ENCODE data around the gene TOP2B.

Gene TOP2B

GRCh38 chr3:25619382-25619781, 45.3 kb downstream of the TOP2B start:
- no peak for DNase-seq (ENCODE audit: low read depth in 4 of 4, low spot score in 1 of 4)

- DNase-seq (ENCODE audit: low read depth in 4 of 4, low spot score in 1 of 4): no peak
Measured at GRCh38 chr3:25618028-25618427, 46.7 kb downstream of the TOP2B start.

GRCh38 chr3:25611193-25611592, 53.5 kb downstream of the TOP2B start:
- no peak for DNase-seq (ENCODE audit: low read depth in 4 of 4, low spot score in 1 of 4)

- no peak for DNase-seq (ENCODE audit: low read depth in 4 of 4, low spot score in 1 of 4)
Measured at GRCh38 chr3:25610779-25611178, 53.9 kb downstream of the TOP2B start.

- no peak for DNase-seq (ENCODE audit: low read depth in 4 of 4, low spot score in 1 of 4)
Measured at GRCh38 chr3:25610167-25610566, 54.5 kb downstream of the TOP2B start.

GRCh38 chr3:25604107-25604805, 60.5 kb downstream of the TOP2B start:
- DNase-seq (ENCODE audit: low read depth in 4 of 4, low spot score in 1 of 4): no peak

- no peak for DNase-seq (ENCODE audit: low read depth in 4 of 4, low spot score in 1 of 4)
Measured at GRCh38 chr3:25603703-25604102, 61.0 kb downstream of the TOP2B start.

GRCh38 chr3:25597535-25598101, 67.1 kb downstream of the TOP2B start:
- DNase-seq (ENCODE audit: low read depth in 4 of 4, low spot score in 1 of 4): no peak

GRCh38 chr3:25594007-25594502, 70.7 kb downstream of the TOP2B start:
- no peak for DNase-seq (ENCODE audit: low read depth in 4 of 4, low spot score in 1 of 4)

- DNase-seq (ENCODE audit: low read depth in 4 of 4, low spot score in 1 of 4): no peak
Measured at GRCh38 chr3:25593001-25593400, 71.7 kb downstream of the TOP2B start.

GRCh38 chr3:25592510-25592968, 72.2 kb downstream of the TOP2B start:
- DNase-seq (ENCODE audit: low read depth in 4 of 4, low spot score in 1 of 4): no peak

GRCh38 chr3:25589783-25590258, 74.9 kb downstream of the TOP2B start:
- DNase-seq (ENCODE audit: low read depth in 4 of 4, low spot score in 1 of 4): no peak

GRCh38 chr3:25589104-25589782, 75.5 kb downstream of the TOP2B start:
- no peak for DNase-seq (ENCODE audit: low read depth in 4 of 4, low spot score in 1 of 4)

- DNase-seq (ENCODE audit: low read depth in 4 of 4, low spot score in 1 of 4): no peak
Measured at GRCh38 chr3:25588441-25589103, 76.1 kb downstream of the TOP2B start.

- DNase-seq (ENCODE audit: low read depth in 4 of 4, low spot score in 1 of 4): no peak
Measured at GRCh38 chr3:25587975-25588374, 76.7 kb downstream of the TOP2B start.

- no peak for DNase-seq (ENCODE audit: low read depth in 4 of 4, low spot score in 1 of 4)
Measured at GRCh38 chr3:25587526-25587925, 77.2 kb downstream of the TOP2B start.

- no peak for DNase-seq (ENCODE audit: low read depth in 4 of 4, low spot score in 1 of 4)
Measured at GRCh38 chr3:25587094-25587493, 77.6 kb downstream of the TOP2B start.

GRCh38 chr3:25586553-25586952, 78.2 kb downstream of the TOP2B start:
- no peak for DNase-seq (ENCODE audit: low read depth in 4 of 4, low spot score in 1 of 4)

- DNase-seq (ENCODE audit: low read depth in 4 of 4, low spot score in 1 of 4): no peak
Measured at GRCh38 chr3:25586167-25586505, 78.6 kb downstream of the TOP2B start.

GRCh38 chr3:25585361-25586166, 79.1 kb downstream of the TOP2B start:
- no peak for DNase-seq (ENCODE audit: low read depth in 4 of 4, low spot score in 1 of 4)
